Measurements from ENCODE around the gene SLC13A3. TPM values are rescaled to one million over a fixed set of nuclear protein-coding genes. Genes with fewer than 3 reads are reported as not detected.

Gene SLC13A3
- total and polyA plus RNA-seq, 2 of the 4 experiments (the other 2 are of a cell fraction) = 2.5 to 4.2 TPM

GRCh38 chr20:46541229-46541935 lies 109.9 kb downstream of the SLC13A3 start:
- Histone ChIP-seq H4K91ac (ENCODE audit: insufficient read depth, low read depth, low read length) (no peak overlapping the region), H3K4me2 (ENCODE audit: low read depth, low read length) (no peak overlapping the region), H3K79me1 (ENCODE audit: low read depth in 1 of 2, low read length in 2 of 2) (no peaks in the 10 kb centered on the region), H3K23ac (ENCODE audit: low read depth, low read length) (no peak overlapping the region), H3K14ac (replicated peaks; ENCODE audit: low read depth, low read length) (no peak overlapping the region), H3K4me3 (ENCODE audit: insufficient read depth, low read depth, low read length) (no peak overlapping the region), H3K27me3 (ENCODE audit: control insufficient read depth, insufficient read depth, low read length) (peaks cover 24% of the 10 kb centered on the region), H3K4ac (ENCODE audit: low read depth, low read length) (no peak overlapping the region), H2BK120ac (ENCODE audit: low read depth, low read length) (no peak overlapping the region), H3K9me3 (ENCODE audit: control insufficient read depth, insufficient read depth, low read length) (no peaks in the 10 kb centered on the region), H2AFZ (replicated peaks; ENCODE audit: low read length, poor library complexity) (no peak overlapping the region), H3K18ac (ENCODE audit: low read depth, low read length) (no peak overlapping the region), H4K8ac (ENCODE audit: low read depth in 2 of 2, low read length in 2 of 2) (no peak overlapping the region), H3K4me1 (ENCODE audit: control insufficient read depth, insufficient read depth, low read length) (no peaks in the 10 kb centered on the region), H3K36me3 (ENCODE audit: control insufficient read depth, insufficient read depth, low read length) (no peaks in the 10 kb centered on the region), H3K56ac (ENCODE audit: extremely low read depth, insufficient read depth, low read length) (no peak overlapping the region), H3K9me1 (ENCODE audit: insufficient read depth, low read length) (no peaks in the 10 kb centered on the region), H2AK5ac (ENCODE audit: low read depth, low read length) (no peak overlapping the region), H2AK9ac (replicated peaks; ENCODE audit: low read depth, low read length, poor library complexity) (no peak overlapping the region), H2BK20ac (ENCODE audit: low read depth, low read length) (no peak overlapping the region), H2BK5ac (ENCODE audit: low read depth, low read length, poor library complexity, severe bottlenecking) (no peak overlapping the region), H2BK15ac (ENCODE audit: low read depth, low read length) (no peak overlapping the region), H4K20me1 (ENCODE audit: insufficient read depth, low read length) (no peaks in the 10 kb centered on the region), H4K5ac (ENCODE audit: low read depth, low read length) (no peak overlapping the region), H3K9ac (ENCODE audit: low read depth, low read length) (no peak overlapping the region), H3K27ac (ENCODE audit: insufficient read depth, low read length) (no peak overlapping the region)
- ATAC-seq (ENCODE audit: low read depth) (no peak), DNase-seq (no peak)
- BruUV-seq (replicated peaks) = no TSS peak
- 77% methylated on average over 3 of the region's 36 CpGs; no CpG with 5 or more reads in 1 of the 2 experiments for WGBS, 2 experiments (ENCODE audit: extremely low coverage in 2 of 2, insufficient read length in 1 of 2)
- no peak for TF ChIP-seq CEBPB (IDR thresholded peaks at IDR 0.05; ENCODE audit: low read depth, low read length)
- TF ChIP-seq BHLHE40 (IDR thresholded peaks at IDR 0.05; ENCODE audit: low read depth, low read length) = no peak
- no peak for TF ChIP-seq RCOR1 (IDR thresholded peaks at IDR 0.05; ENCODE audit: insufficient replicate concordance, low read length)
- no peak for TF ChIP-seq SMC3 (IDR thresholded peaks at IDR 0.05; ENCODE audit: low read depth, low read length)
- no peak for TF ChIP-seq NFE2L2 (IDR thresholded peaks at IDR 0.05; ENCODE audit: low read depth, low read length)
- TF ChIP-seq CTCF (conservative IDR thresholded peaks at IDR 0.05; ENCODE audit: low read depth, low read length) = no peak
- no peak for TF ChIP-seq MAFK (IDR thresholded peaks at IDR 0.05; ENCODE audit: low read depth, low read length)
- TF ChIP-seq USF2 (IDR thresholded peaks at IDR 0.05; ENCODE audit: low read depth, low read length) = no peak
- intact Hi-C loops (cut with micrococcal nuclease) = no loop called here
- in situ Hi-C loops (cut with MboI; ENCODE audit: low sequenced_read_pairs) = no loop called here
- ChIA-PET POLR2A (ENCODE audit: unreplicated experiment) (no interaction called here), CTCF (no interaction called here)
- dilution Hi-C loops (cut with HindIII; ENCODE audit: low sequenced_read_pairs, unreplicated experiment) = no loop called here
